D721Med (cell line): ENCODE data around the gene CLRN2.

Experiments used
- DNase-seq: peaks from one replicate; pipeline ENCODE4 v3.0.0; 2011; ENCODE audit warnings: low spot score; ENCODE audit not compliant: insufficient read length
- FAIRE-seq: peaks from 2 replicates; lab custom pipeline; 2011; peaks lifted over from hg19 to GRCh38; lab: Jason Lieb, UNC
- CTCF ChIP-seq: IDR thresholded peaks from 2 replicates; pipeline ENCODE4 v1.5.1; 2012; ENCODE audit warnings: mild to moderate bottlenecking, control low read depth; ENCODE audit not compliant: insufficient read depth; ENCODE audit errors: missing control alignments

Gene CLRN2

GRCh38 chr4:17504081-17504480, 10.9 kb upstream of the CLRN2 start:
- TF ChIP-seq CTCF: no peak
- DNase-seq (no peak), FAIRE-seq (no peak)

DNA sequence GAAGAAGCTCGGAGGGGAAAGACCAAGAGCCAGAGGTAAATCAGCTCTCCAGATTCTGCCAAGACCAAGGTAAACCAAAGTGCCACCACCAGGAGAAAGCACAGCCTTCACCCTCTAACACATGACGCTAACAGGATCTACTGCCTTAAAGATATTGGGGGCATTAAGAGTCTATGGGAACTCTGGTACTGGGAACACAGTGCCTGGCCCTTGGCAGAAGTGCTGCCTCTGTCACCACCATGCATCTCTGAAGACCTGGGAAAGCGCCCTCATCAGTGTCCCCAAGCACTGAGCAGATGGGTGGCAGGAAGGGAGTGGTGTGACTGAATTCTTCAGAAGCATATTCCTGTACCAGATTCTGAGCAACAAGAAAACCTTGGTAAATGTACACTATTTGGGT, 4.4 kb upstream of the CLRN2 start:
- DNase-seq (no peak), FAIRE-seq (no peak)
- TF ChIP-seq CTCF: no peak

DNA sequence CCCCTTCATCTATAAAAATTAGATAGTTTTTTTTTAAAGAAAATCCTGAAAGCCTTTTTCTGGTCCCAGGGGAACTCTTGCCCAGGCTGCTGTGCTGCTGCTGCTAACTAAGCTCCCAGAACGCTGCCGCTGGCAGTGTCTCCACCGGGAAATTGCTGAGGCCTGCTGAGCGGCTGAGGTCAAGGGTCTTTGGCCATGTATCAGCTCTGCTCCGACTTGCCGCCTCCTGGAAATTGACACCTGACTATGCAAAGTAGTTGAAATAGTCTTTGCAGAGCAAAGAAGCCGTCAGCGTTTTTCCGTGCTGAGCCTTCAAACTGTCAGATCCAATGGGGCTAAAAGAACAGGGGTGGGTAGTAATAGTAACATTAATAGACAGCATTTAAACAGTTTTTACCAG, 3.9 kb upstream of the CLRN2 start:
- TF ChIP-seq CTCF: no peak
- DNase-seq (no peak), FAIRE-seq (no peak)

GRCh38 chr4:17511509-17511949, 3.4 kb upstream of the CLRN2 start:
- DNase-seq (no peak), FAIRE-seq (no peak)
- no peak for TF ChIP-seq CTCF

GRCh38 chr4:17511950-17512795, 2.8 kb upstream of the CLRN2 start, which contains the start of gene QDPR:
Gene QDPR (minus strand): TSS chr4:17512090. CDS start chr4:17512054, 36 bp downstream.
- peak; percentile 53 for TF ChIP-seq CTCF
- no peak for FAIRE-seq
- DNase-seq: peak; percentile 67

DNA sequence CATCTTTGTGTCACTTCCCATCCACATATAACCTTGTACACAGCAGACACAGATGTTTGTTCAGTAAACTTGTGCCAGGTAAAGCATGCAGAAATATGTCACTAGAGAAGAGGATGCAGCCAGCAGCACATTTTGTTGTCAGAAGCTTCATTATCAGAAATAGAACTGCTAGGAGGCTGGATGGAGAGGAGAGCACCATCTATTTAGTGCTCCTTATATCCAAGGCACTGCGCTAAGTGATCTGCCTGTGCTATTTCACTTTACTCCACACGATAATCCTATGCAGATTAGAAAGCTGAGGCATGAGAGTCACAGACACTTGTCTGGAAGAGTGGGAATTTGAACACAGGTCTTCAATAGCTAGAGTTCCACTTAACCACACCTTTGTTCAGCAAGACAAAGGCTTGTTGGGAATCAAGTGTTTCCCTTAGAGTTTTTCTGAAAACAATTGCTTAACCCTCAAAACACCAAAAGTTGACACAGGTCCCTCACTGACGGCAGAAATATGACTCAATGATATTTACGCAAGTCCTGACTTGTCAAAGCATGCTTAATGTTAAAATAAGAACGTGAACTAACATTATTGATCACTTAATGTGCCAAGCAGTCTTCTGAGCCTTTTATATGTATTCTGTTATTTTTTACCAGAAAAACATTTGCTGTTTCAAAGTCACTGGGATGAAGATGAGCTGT, 1.8 kb upstream of the CLRN2 start:
- no peak for TF ChIP-seq CTCF
- FAIRE-seq (no peak), DNase-seq (no peak)
